Measurements from ENCODE around the gene TRABD2B. TPM values are rescaled to one million over a fixed set of nuclear protein-coding genes. Genes with fewer than 3 reads are reported as not detected.

Gene TRABD2B
- total RNA-seq, 3 donors from 2014 or later (not counting 1 experiment from before 2014, with no cell fraction given), result not detected

- Histone ChIP-seq H3K9me3 (ENCODE audit: control insufficient read depth, insufficient read depth, low read length) (no peaks in the 10 kb centered on the region), H3K36me3 (ENCODE audit: control insufficient read depth, insufficient read depth, low read length) (no peaks in the 10 kb centered on the region), H3K27me3 (ENCODE audit: control insufficient read depth, insufficient read depth, low read length) (peaks cover 5% of the 10 kb centered on the region), H3K27ac (ENCODE audit: low read length) (no peak overlapping the region), H3K4me1 (ENCODE audit: control insufficient read depth, insufficient read depth, low read length) (peaks cover 7% of the 10 kb centered on the region), H3K4me3 (ENCODE audit: low read length) (no peak overlapping the region)
- Mint-ChIP-seq H3K27ac (no peak overlapping the region), H3K4me1 (peaks cover 7 to 8% of the 10 kb centered on the region in 2 donors), H3K4me3 (no peak overlapping the region), H3K36me3 (no peaks in the 10 kb centered on the region), H3K27me3 (ENCODE audit: low read depth in 2 of 2) (peaks cover 29 to 61% of the 10 kb centered on the region in 2 donors), H3K9me3 (no peaks in the 10 kb centered on the region)
- ATAC-seq, result no peak
- intact Hi-C loops (cut with micrococcal nuclease), result loop anchor here (5.0 kb wide), 2 partner anchors 288 to 338 kb away; partner anchors contain the start of gene FOXD2
- no peak for DNase-seq
- TF ChIP-seq CTCF (IDR thresholded peaks at IDR 0.05), result no peak
- 4% methylated on average over 45 of the region's 45 CpGs for WGBS (ENCODE audit: insufficient coverage)
These were observed 272.1 kb downstream of the TRABD2B start for GRCh38 chr1:47725000-47725473.

GRCh38 chr1:47724432-47724999, 272.7 kb downstream of the TRABD2B start:
- H3K27me3 ChIP-seq (ENCODE audit: control insufficient read depth, insufficient read depth, low read length), result peaks cover 5% of the 10 kb centered on the region
- H3K9me3 ChIP-seq (ENCODE audit: control insufficient read depth, insufficient read depth, low read length), result no peaks in the 10 kb centered on the region
- Mint-ChIP-seq H3K4me1 (peaks cover 7 to 8% of the 10 kb centered on the region in 2 donors), H3K9me3 (no peaks in the 10 kb centered on the region), H3K4me3 (no peak overlapping the region), H3K36me3 (no peaks in the 10 kb centered on the region), H3K27ac (no peak overlapping the region), H3K27me3 (ENCODE audit: low read depth in 2 of 2) (peaks cover 33 to 60% of the 10 kb centered on the region in 2 donors)
- intact Hi-C loops (cut with micrococcal nuclease), result no loop called here
- ATAC-seq (no peak), DNase-seq (no peak)
- TF ChIP-seq CTCF (IDR thresholded peaks at IDR 0.05), result no peak
- no peak overlapping the region for H3K4me3 ChIP-seq (ENCODE audit: low read length)
- 77% methylated on average over 13 of the region's 13 CpGs for WGBS (ENCODE audit: insufficient coverage)
- no peaks in the 10 kb centered on the region for H3K36me3 ChIP-seq (ENCODE audit: control insufficient read depth, insufficient read depth, low read length)
- H3K27ac ChIP-seq (ENCODE audit: low read length), result no peak overlapping the region
- H3K4me1 ChIP-seq (ENCODE audit: control insufficient read depth, insufficient read depth, low read length), result peaks cover 7% of the 10 kb centered on the region

GRCh38 chr1:47722909-47723580, 274.1 kb downstream of the TRABD2B start:
- Mint-ChIP-seq H3K27me3 (ENCODE audit: low read depth in 2 of 2) (peaks cover 30 to 55% of the 10 kb centered on the region in 2 donors), H3K27ac (no peak overlapping the region), H3K4me1 (peaks cover 7 to 8% of the 10 kb centered on the region in 2 donors), H3K4me3 (no peak overlapping the region), H3K9me3 (no peaks in the 10 kb centered on the region), H3K36me3 (no peaks in the 10 kb centered on the region)
- DNase-seq (no peak), ATAC-seq (no peak)
- H3K4me1 ChIP-seq (ENCODE audit: control insufficient read depth, insufficient read depth, low read length), result peaks cover 7% of the 10 kb centered on the region
- peaks cover 5% of the 10 kb centered on the region for H3K27me3 ChIP-seq (ENCODE audit: control insufficient read depth, insufficient read depth, low read length)
- 66% methylated on average over 11 of the region's 11 CpGs for WGBS (ENCODE audit: insufficient coverage)
- no peak overlapping the region for H3K4me3 ChIP-seq (ENCODE audit: low read length)
- no peaks in the 10 kb centered on the region for H3K9me3 ChIP-seq (ENCODE audit: control insufficient read depth, insufficient read depth, low read length)
- no peak for TF ChIP-seq CTCF (IDR thresholded peaks at IDR 0.05)
- no peak overlapping the region for H3K27ac ChIP-seq (ENCODE audit: low read length)
- H3K36me3 ChIP-seq (ENCODE audit: control insufficient read depth, insufficient read depth, low read length), result no peaks in the 10 kb centered on the region
- intact Hi-C loops (cut with micrococcal nuclease), result no loop called here

Data from natural killer cell (primary cell).